GM10248 (cell line): ENCODE data around the gene PBX3.

Experiments
- CTCF ChIA-PET: fragments of 300-600 bp; sonication (Branson Sonifier 250); formaldehyde crosslinking; extraction: SDS; loops from one replicate; lab custom pipeline; 2021; ENCODE audit warnings: antibody characterized with exemption; lab: Yijun Ruan, JAX
- POLR2A ChIA-PET: fragments of 350-650 bp; sonication (Branson Sonifier 250); formaldehyde crosslinking; extraction: SDS; loops from one replicate; lab custom pipeline; 2020; ENCODE audit warnings: antibody characterized with exemption; lab: Yijun Ruan, JAX
- DNase-seq: peaks from one replicate; pipeline ENCODE4 v3.0.0; 2012; ENCODE audit errors: extremely low spot score
- CTCF ChIP-seq: IDR thresholded peaks from 2 replicates; pipeline ENCODE4 v1.5.1; 2012; ENCODE audit warnings: mild to moderate bottlenecking, low read depth; ENCODE audit errors: extremely low read depth, missing control alignments, control extremely low read depth

The PBX3 gene

GRCh38 chr9:125953314-125954019 is 206.3 kb downstream of the PBX3 start:
- POLR2A ChIA-PET = no interaction called here
- TF ChIP-seq CTCF = no peak
- CTCF ChIA-PET = no interaction called here
- DNase-seq = no peak

GRCh38 chr9:125956102-125956501 is 208.9 kb downstream of the PBX3 start:
- ChIA-PET CTCF (interaction anchor here (0.7 to 1.4 kb wide), 2 partner anchors 10 to 27 kb away, joined by 3 read pairs; no protein-coding TSS in a partner anchor), POLR2A (no interaction called here)
- TF ChIP-seq CTCF = no peak
- no peak for DNase-seq

- no peak for TF ChIP-seq CTCF
- ChIA-PET CTCF (no interaction called here), POLR2A (no interaction called here)
- DNase-seq = no peak
These were observed 212.1 kb downstream of the PBX3 start for GRCh38 chr9:125959315-125959714.

GRCh38 chr9:125959951-125960619 is 212.9 kb downstream of the PBX3 start:
- ChIA-PET POLR2A (no interaction called here), CTCF (no interaction called here)
- TF ChIP-seq CTCF = no peak
- DNase-seq = no peak

- no peak for DNase-seq
- ChIA-PET POLR2A (no interaction called here), CTCF (no interaction called here)
- TF ChIP-seq CTCF = no peak
These were observed 213.5 kb downstream of the PBX3 start for GRCh38 chr9:125960626-125961025.

GRCh38 chr9:125961072-125961471 is 213.9 kb downstream of the PBX3 start:
- ChIA-PET CTCF (no interaction called here), POLR2A (no interaction called here)
- no peak for TF ChIP-seq CTCF
- no peak for DNase-seq
